HG02610 (cell line): ENCODE data around the gene KDELR3.
"Not testable (repeated sequence)": the region's sequence is repeated elsewhere in the genome, so short reads cannot be mapped to it uniquely, and the experiment has no call there.

Experiments used
- ATAC-seq: cut with Tn5 transposase; IDR thresholded peaks from one replicate; pipeline ENCODE4 v1.9.1; 2021; ENCODE audit warnings: mild to moderate bottlenecking, moderate library complexity; ENCODE audit not compliant: unreplicated experiment

The KDELR3 gene

DNA sequence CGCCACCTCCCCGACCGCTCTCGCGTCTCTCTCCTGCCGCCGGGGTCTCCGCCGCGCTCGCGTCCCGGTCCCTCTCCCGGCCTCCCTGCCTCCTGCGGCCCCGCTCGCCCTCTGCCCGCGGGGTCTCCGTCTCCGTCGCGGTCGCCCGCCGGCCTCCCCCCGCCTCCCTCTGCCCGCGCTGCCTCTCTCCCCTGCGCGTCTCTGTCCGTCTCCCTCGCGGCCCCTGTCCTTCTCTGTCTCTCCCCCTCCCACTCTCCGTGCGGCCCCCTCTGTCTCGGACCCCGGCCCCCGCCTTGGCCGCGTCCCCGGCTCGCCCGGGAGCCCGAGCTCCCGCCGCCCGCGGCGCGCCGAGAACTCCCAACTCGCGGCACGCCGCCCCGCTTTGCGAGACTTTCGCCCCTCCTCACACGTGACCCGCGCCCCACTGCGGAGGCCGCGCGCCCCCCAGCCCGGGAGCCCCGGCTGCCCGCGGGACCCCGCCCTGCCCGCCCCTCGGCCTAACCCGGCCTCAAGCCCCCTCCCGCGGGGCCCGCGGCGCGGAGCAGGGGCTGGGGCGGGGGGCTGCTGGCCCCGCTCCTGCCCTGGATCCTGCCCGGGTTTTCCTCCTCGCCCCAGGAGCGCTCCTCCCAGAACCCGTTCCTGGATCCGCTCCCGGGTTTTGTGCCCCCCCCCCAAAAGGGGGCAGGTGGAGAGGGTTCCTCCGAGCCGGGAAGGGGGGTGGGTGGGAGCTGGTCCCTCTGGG lies 12.2 kb upstream of the KDELR3 start:
- ATAC-seq: no peak

GRCh38 chr22:38456272-38456835 lies 11.5 kb upstream of the KDELR3 start:
- ATAC-seq: no peak

GRCh38 chr22:38456841-38457699 lies 10.8 kb upstream of the KDELR3 start:
- no peak for ATAC-seq

DNA sequence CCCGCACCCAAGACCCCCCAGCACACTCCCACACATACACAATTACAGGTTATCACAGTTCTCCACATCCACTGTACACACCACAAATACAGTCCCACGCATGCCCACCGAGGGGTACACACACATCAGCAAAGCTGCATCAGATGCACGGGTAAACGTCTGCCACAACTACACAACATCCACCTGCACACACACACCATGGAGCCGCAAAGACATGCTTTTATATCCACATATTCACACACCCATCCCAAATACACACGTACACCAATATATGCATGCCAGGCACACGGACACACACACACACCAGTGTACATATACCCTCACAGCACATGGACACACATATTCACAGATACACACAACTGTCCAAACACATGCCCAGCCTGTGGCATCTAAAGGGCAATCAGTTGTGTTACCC lies 7.5 kb upstream of the KDELR3 start:
- no peak for ATAC-seq

DNA sequence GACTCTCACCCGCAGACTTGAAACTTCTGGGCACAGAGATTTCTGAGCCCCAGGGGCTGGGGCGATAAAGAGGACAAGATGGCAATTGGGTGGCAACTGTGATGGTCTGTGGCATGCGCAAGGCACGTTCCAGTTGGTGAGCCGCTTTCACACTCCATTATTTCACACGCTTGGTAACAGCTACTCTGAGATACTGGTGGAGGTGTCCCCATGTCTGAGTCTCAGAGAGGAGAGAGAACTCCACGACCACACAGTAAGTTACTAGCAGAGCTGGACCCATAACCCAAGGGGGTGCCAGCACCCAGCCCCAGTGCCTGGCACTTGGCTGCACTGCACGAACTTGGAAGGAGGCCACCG lies 6.9 kb upstream of the KDELR3 start:
- no peak for ATAC-seq

DNA sequence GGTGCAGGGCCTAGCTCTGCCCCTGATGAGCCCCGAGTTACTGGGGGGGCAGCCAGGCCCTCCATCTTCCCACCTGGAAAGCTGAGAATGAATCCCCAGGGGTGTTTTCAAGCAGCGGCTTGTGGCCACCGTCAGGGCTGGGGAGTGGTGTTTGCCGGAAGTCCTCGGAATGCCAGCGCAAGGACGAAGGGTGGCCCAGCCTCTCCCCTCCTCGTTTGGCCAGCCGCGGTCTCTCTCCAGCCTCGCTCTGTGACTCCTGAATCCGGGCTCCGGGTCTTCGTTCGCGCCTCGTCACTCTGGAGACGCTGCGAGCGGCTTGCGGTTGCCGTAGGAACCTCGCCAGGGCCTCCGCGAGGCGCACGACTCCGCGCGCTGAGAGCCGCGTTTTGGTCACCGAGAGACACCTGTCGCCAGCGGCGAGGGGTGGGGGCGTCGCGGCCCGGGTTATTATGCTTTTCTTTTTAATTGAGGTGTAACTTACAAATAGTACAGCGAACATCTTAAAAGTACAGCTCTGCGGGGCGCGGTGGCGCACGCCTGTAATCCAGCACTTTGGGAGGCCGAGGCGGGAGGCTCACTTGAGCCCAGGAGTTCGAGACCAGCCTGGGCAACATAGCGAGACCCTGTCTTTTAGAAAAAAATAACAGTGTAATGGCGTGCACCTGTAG lies 6.3 kb upstream of the KDELR3 start:
- ATAC-seq: no peak

DNA sequence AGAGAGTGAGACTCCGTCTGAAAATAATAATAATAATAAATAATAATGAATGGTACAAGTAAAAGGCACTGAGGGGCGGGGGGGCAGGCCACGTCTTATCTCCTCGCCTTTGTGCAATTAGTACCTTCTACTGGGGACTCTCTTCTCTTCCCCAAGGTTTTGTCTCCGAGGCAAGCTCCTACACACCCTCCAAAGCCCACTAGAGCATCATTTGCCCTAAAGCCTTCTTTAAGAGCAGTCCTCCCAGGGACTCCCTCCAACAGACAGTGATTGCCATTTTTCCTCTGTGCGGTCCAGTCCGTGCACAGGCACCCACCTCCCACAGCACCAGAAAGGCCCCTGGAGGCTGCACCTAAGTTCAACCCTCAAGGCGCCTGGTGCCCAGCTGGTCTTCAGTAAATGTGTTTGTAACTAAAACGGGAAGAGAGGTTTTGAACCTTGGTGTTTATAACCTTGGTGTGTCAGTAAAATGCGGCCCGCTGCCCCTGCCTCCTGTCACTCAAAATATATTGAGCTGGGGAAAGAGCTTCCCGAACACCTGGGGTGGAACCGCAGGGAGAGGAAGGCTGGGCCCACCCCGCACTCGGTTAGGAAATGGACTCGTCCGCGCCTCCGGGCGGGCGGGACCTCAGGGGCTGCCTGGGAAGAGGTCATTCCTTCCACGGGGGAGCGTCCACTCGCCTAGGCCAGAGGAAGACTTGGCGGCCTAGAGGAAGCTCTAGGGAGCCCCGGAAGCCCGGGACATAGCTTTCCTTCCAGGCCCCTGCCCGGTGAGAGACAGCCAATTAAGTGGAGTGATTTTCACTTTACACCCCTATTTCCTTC lies 4.7 kb upstream of the KDELR3 start:
- ATAC-seq: no peak

DNA sequence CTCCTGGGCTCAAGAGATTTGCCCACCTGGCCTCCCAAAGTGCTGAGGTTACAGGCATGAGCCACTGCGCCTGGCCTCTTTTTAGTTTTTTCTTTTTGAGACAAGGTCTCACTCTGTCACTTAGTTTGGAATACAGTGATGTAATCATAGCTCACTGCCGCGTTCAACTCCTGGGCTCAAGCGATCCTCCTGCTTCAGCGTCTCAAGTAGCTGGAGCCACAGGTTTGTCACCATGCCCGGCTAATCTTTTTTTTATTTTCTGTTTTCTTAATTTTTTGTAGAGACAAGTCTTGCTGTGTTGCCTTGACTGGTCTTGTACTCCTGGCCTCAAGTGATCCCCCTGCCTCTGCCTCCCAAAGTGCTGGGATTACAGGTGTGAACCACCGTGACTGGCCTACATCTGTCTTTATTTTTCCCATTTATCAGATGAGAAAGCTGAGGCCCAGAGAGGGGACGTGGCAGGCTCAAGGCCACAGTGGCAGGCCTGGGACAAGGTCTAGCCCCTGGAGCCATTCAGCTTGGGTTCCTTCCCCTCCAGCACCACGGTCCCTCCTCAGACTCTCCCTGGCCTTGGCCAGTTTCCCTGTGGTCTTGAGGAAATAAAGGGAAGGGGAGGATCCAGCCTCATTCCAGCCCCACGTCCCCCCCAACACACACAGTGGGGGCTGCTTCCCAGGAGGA lies 2.8 kb upstream of the KDELR3 start:
- ATAC-seq: no peak

DNA sequence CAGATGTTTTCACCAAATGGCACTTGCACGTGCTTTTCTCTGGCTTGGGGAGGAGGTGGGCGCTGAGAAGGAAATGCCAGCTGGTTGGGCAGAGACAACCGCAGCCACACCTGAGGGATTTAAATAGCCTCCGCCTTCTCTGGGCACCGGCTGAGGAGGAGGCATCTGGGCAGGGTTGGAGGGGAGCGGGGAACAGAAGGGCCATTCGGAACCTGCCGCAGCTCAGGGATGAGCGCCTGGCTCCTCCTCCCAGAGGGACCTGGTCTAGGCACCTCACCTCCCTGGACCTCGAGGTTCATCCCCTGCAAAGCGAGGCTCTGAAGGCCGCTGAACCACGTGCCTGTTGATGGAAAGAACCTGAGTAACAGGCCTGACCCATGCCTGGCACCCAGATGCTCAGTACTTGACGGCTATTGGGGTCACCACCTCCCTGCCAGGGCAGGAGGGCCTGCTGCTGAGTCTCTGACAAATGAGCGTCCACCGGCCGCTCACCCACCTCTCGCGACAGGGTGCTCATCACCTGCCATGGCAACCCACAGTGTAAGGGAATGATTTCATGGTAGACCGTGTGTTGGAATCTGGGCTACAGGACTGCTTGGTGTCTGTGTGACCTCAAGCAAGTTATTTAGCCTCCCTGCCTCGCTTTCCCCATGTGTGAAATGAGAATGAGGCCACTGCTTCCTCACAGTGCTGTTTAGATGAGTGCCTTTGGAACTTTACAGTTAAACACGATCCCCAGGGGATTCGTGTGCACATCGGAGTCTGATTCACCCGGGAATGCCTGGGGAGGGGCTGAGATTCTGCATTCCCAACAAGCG lies 2.0 kb upstream of the KDELR3 start:
- ATAC-seq: no peak

DNA sequence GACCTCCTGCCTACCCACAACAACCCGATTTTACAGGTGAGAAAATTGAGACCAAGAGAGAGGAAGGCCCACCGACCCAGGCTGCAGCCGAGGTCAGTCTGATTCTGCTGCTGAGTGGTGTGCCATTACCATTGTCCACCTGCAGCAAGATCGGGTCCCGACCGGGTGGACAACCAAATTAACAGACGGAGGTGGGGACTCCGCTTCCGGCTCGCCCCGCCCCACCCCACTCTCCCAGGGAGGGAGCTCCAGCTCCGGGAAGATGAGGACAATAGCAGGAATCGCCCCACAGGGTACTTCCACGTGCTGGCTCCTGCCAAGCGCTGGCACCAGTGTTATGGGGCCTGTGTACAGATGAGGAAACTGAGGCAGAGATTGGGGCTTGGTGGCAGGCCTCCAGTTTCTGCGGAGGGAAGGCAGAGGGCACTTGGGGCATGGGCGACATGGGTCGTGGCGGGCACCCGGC lies 425 bp upstream of the KDELR3 start:
- no peak for ATAC-seq

- no peak for ATAC-seq
Measured at GRCh38 chr22:38468443-38469305, 778 bp downstream of the KDELR3 start.

DNA sequence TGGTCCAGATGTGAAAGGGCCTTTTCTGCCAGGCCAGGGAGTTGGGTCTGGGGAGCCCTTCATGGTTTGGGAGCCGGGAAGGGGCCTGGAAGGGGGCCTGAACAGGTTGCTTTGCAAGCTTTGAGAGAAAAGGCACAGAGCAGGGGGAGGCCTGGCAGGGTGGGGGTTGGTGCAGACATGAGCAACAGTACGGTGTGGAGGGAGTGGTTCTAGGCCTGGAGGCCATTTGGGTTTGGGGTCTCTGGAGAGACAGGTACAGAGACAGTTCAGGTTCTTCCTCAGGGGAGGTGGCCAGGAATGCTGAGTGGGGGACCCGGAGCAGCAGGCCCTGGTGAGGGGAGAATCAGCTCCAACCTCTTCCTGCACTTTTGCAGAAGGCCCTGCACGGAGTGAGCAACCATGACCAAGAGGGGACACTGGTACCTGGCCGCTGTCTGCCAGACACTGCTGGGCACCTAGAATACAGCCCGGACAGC lies 1.4 kb downstream of the KDELR3 start:
- ATAC-seq: no peak

GRCh38 chr22:38470179-38470578 lies 2.3 kb downstream of the KDELR3 start:
- ATAC-seq: not testable (repeated sequence)

DNA sequence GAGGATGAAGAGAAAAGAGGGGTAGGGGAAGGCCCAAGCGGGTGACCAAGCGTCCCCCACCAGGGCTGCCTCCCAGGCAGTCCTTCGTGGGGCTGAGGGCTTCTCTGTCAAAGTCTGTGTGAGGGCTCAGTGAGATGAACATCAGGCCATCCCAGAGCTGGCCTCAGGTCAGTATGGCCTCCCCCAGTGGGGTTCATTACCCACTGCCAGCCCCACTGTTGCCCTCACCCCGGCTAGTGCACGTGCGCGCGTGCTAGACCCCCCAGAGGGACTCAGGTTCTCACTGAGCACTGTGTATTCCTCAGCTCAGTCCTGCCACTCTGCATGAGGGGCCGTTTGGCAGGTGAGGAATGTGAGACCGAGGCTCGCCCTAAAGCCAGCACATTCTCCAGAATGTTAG lies 3.3 kb downstream of the KDELR3 start:
- ATAC-seq: no peak

DNA sequence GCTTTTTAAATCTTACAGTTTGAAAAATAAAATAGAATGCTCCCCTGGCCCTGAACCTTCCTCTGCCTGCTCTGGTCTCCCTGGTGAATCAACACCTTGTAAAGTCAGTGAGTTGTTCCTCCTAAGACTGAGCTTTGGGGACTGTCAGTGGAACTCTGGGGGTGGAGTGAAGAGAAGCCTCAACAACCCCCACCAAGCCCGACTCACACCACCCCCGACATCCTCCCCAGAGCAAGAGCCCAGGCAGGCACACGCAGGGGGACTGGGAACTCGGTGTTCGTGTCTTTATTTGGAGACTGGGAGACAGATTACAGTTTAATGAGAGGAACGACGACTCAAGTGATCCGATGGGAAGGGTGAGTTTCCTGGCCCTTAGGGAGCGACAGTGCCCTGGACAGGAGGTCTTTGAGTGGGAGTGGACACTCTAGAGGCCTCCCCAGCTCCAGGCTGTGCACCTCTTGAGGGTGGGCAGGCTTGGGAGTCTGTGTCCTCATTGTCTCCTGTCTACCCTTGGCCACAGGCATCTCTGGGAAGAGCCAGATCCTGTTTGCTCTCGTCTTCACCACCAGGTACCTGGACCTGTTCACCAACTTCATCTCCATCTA lies 6.2 kb downstream of the KDELR3 start:
- ATAC-seq: no peak

GRCh38 chr22:38477585-38477984 lies 9.7 kb downstream of the KDELR3 start:
- no peak for ATAC-seq

- no peak for ATAC-seq
Measured at GRCh38 chr22:38479096-38479837, 11.4 kb downstream of the KDELR3 start.
